ENCODE data around the gene CEP152.

CEP152 gene

DNA sequence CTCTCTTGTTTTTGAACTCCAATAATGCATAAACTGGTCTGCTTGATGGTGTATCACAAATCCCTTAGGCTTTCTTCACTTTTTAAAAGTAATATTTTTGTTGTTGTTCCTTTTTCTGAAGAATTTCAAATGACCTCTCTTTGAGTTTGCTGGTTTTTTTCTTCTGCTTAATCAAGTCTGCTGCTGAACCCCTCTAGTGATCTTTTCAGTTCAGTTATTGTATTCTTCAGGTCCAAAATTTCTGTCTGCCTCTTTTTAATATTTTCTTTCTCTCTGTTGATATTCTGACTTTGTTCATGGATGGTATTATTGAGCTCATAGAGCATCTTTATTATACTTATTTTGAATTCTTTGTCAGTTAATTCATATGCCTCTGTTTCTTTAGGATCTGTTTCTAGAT is 21.8 kb upstream of the CEP152 start:
- in situ Hi-C loops (cut with HindIII; ENCODE audit: low pct_unique_long_range_greater_than_20kb, low sequenced_read_pairs), result no loop called here
- no peak for DNase-seq (ENCODE audit: low read depth in 1 of 2, low spot score in 1 of 2)
- no peak for TF ChIP-seq JUND (IDR thresholded peaks at IDR 0.05; ENCODE audit: low read depth)

DNA sequence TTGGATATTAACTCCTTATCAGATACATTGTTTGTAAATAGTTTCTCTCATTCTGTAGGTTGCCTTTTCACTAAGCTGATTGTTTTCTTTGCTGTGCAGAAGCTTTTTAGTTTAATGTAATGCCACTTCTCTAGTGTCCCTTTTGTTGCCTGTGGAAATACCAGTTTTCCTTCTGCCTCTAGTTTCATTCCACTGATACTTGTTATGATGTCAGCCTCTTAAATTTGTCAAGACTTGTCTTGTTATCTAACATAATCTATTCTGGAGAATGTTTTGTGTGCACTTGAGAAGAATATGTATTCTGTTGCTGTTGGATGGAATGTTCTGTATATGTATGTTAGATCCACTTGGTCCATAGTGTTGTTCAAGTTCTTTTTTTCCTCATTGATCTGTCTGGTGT is 18.0 kb upstream of the CEP152 start:
- in situ Hi-C loops (cut with HindIII; ENCODE audit: low pct_unique_long_range_greater_than_20kb, low sequenced_read_pairs), result no loop called here
- TF ChIP-seq JUND (IDR thresholded peaks at IDR 0.05; ENCODE audit: low read depth), result no peak
- DNase-seq (ENCODE audit: low read depth in 1 of 2, low spot score in 1 of 2), result peak in 1 of 2 experiments; percentile 16

DNA sequence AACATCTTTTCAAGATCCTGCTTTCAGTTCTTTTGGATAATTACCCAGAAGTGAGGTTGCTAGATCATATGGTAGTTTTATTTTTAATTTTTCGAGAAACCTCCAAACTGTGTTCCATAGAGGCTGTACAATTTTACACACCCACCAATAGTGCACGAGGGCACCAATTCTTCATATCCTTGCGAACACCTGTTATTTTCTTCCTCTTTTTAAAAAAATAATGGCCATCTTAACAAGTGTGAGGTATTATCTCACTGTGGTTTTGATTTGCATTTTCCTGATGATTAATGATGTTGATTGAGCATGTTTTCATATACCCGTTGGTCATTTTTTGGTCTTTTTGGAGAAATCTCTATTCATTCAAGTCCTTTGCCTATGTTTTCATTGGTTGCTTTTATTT is 17.6 kb upstream of the CEP152 start:
- in situ Hi-C loops (cut with HindIII; ENCODE audit: low pct_unique_long_range_greater_than_20kb, low sequenced_read_pairs), result no loop called here
- no peak for TF ChIP-seq JUND (IDR thresholded peaks at IDR 0.05; ENCODE audit: low read depth)
- no peak for DNase-seq (ENCODE audit: low read depth in 1 of 2, low spot score in 1 of 2)

DNA sequence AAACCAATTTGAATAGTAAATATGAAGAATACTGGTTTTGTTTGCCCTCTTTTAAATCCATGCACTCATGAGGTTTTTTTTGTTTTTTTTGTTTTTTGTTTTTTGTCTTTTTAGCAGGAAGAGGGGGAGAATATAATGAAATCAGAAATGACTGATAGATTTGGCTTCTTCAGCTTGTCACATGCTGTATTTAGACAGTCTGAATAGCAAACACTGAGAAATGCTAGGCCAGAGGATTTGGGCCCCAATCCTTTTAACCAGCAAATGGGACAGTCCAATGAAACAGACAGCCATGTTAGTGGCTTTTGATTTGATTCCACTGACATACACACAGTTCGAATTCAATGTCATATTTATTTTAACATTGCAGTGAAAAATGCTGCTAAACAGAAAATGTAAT is 14.2 kb upstream of the CEP152 start:
- DNase-seq (ENCODE audit: low read depth in 1 of 2, low spot score in 1 of 2), result no peak
- no peak for TF ChIP-seq JUND (IDR thresholded peaks at IDR 0.05; ENCODE audit: low read depth)
- in situ Hi-C loops (cut with HindIII; ENCODE audit: low pct_unique_long_range_greater_than_20kb, low sequenced_read_pairs), result no loop called here

DNA sequence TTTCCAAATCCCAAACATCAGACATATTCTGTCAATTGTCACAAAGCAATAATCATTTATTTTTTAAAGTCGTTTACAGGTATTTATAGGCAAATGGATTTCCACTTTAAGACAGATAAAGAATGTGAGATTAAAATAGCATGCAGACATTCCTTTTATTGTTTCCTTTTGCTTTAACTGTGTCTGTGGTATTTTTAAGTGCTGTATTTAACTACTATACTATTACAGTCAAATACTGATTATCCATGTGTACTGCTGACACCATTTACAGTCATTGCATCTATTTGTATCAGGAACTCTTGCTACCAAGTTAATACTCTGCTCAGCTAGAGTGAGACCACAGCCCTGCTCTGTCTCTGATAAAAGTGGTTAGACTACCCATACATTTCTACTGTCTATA is 12.8 kb upstream of the CEP152 start:
- no peak for DNase-seq (ENCODE audit: low read depth in 1 of 2, low spot score in 1 of 2)
- TF ChIP-seq JUND (IDR thresholded peaks at IDR 0.05; ENCODE audit: low read depth), result no peak
- in situ Hi-C loops (cut with HindIII; ENCODE audit: low pct_unique_long_range_greater_than_20kb, low sequenced_read_pairs), result no loop called here

DNA sequence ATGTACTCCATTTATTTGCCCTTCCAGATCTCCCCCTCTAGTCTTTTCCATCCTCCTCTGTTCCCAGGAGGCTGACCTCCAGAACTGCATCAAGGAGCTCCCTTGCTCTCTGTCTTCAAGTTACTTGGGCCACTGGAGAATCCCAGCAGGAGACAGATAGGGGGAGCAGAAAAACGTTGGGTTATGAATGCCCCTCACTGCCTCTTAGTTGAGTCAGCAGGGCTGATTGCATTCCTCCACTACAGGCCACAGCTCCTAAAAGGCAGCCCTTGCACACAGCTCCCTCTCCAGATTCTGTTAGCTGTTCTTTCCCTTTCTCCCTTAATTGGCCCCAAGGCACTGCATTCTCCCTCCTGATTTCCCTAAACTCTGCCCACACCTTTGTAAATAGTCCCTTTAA is 12.4 kb upstream of the CEP152 start:
- DNase-seq (ENCODE audit: low read depth in 1 of 2, low spot score in 1 of 2), result no peak
- in situ Hi-C loops (cut with HindIII; ENCODE audit: low pct_unique_long_range_greater_than_20kb, low sequenced_read_pairs), result no loop called here
- TF ChIP-seq JUND (IDR thresholded peaks at IDR 0.05; ENCODE audit: low read depth), result no peak

DNA sequence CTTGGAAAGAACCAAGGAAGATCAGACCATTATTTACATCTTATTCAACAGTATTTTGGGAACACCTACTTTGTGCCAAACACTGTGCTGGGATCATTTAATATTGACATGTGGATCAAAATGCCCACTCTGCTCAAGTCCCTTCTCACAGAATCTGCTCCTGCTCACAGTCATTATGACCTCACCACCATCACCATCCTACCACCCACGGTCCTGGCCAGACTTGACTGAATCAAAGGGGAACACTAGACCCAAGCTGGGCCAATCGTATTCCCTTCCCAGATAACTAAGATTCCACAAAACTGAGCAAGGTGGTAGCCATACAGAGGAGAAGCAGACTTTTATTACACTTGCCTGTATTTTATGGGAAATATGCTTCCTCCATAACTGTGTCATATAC is 3.4 kb upstream of the CEP152 start:
- in situ Hi-C loops (cut with HindIII; ENCODE audit: low pct_unique_long_range_greater_than_20kb, low sequenced_read_pairs), result no loop called here
- DNase-seq (ENCODE audit: low read depth in 1 of 2, low spot score in 1 of 2), result no peak
- TF ChIP-seq JUND (IDR thresholded peaks at IDR 0.05; ENCODE audit: low read depth), result no peak

DNA sequence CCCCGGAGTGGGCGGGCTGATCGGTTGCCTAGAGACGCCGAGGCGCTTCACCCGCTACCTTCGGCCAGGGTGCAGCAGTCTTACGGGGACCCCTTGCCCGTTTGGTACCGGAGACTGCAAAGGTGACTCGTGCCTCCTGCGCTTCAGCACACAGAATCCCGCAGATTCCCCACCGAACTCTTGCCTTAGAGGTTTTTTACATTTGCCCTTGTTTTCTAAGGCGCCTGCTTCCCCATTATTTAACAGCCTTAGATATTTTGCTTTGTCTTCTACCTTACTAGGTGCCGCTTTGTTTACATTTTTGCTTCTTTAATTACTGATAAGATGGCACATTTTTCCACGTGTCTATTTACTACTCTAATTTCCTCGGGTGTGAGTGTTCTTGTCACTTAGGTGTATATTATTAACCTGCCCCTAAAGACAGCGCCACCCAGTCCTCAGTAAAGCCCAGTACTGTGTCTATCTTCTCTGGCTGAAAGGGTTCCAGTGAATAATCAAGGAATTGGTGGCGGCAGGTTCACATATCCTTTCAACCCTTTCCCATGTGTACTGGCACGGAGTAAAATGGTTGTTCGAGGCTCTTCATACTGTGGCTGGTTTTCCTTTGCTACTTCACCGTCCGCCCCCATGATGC is 573 bp upstream of the CEP152 start:
- no peak for TF ChIP-seq JUND (IDR thresholded peaks at IDR 0.05; ENCODE audit: low read depth)
- peak in 1 of 2 experiments; percentile 22 for DNase-seq (ENCODE audit: low read depth in 1 of 2, low spot score in 1 of 2)
- in situ Hi-C loops (cut with HindIII; ENCODE audit: low pct_unique_long_range_greater_than_20kb, low sequenced_read_pairs), result no loop called here

DNA sequence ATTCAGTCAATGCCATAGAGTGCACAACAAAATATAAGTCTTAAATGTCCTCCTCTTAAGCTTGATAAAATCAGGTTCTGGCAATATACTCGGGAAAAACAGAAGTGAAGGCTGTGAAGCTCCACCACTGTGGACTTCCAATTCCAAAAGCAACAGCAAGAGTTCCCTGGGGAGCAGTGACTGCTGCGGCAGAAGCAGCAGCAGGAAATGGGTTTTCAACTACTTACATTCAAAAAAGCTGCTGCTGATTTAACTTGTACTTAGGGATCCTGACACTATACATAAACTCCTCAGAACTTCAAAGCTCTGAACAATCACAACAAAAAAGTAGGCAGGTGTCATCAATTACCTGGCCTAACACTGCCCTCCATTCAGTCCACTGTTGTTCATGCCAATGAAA is 4.7 kb downstream of the CEP152 start:
- TF ChIP-seq JUND (IDR thresholded peaks at IDR 0.05; ENCODE audit: low read depth), result no peak
- no peak for DNase-seq (ENCODE audit: low read depth in 1 of 2, low spot score in 1 of 2)
- in situ Hi-C loops (cut with HindIII; ENCODE audit: low pct_unique_long_range_greater_than_20kb, low sequenced_read_pairs), result no loop called here

DNA sequence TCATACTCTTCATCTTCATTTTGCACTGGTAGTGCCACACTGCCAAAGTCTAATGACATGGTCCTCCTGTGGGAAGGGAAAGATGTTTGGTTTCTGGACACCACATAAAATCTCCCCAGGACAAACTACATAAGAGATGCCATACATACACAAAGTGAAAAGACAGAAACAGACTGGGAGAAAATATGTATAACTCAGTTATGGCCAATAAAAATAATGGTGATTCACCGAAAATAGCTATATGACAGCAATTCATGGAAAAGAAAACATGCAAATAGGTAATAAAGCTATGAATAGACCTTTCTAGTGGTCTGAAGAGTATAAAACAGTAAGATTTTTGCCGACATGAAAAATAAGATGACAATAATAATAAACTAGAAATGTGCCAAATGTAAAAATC is 5.3 kb downstream of the CEP152 start:
- TF ChIP-seq JUND (IDR thresholded peaks at IDR 0.05; ENCODE audit: low read depth), result no peak
- DNase-seq (ENCODE audit: low read depth in 1 of 2, low spot score in 1 of 2), result no peak
- in situ Hi-C loops (cut with HindIII; ENCODE audit: low pct_unique_long_range_greater_than_20kb, low sequenced_read_pairs), result no loop called here

DNA sequence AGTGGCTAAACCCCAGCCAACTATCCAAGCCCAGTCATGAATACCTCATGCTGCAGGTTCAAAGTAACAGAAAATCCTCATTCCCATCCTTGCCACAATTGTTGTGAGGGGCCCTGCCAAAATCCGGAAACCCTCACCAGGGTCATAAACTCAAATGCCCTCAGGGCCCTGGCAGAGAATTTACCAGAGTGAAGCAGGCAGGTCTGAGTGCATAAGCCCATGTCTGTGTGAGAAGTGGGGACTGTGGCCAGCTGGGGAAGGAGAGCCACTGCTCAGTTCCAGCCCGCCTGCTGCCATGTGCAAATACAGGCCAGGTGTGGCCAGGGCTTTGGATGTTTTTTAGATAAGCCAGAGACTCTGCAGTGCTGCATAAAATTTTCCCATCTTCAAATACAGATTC is 7.0 kb downstream of the CEP152 start:
- in situ Hi-C loops (cut with HindIII; ENCODE audit: low pct_unique_long_range_greater_than_20kb, low sequenced_read_pairs), result no loop called here
- DNase-seq (ENCODE audit: low read depth in 1 of 2, low spot score in 1 of 2), result no peak
- TF ChIP-seq JUND (IDR thresholded peaks at IDR 0.05; ENCODE audit: low read depth), result no peak

DNA sequence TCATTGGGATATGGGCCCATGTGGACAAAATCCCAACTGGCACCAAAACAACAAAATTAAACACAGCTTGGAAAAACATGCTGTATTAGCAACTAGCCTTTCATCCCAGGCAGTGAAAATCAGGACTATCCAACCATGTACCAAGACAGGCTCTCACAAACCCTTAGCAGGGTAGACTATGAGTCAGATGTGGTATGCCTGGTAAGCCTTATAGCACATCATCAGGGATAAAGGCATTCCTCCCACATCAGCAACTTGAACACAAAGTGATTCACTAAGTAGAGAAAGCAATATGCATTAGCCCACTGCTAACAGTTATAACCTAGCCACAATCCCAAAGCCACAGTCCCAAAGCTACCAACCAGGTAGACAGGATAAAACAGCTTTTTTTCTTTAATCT is 8.0 kb downstream of the CEP152 start:
- in situ Hi-C loops (cut with HindIII; ENCODE audit: low pct_unique_long_range_greater_than_20kb, low sequenced_read_pairs), result no loop called here
- TF ChIP-seq JUND (IDR thresholded peaks at IDR 0.05; ENCODE audit: low read depth), result no peak
- no peak for DNase-seq (ENCODE audit: low read depth in 1 of 2, low spot score in 1 of 2)

DNA sequence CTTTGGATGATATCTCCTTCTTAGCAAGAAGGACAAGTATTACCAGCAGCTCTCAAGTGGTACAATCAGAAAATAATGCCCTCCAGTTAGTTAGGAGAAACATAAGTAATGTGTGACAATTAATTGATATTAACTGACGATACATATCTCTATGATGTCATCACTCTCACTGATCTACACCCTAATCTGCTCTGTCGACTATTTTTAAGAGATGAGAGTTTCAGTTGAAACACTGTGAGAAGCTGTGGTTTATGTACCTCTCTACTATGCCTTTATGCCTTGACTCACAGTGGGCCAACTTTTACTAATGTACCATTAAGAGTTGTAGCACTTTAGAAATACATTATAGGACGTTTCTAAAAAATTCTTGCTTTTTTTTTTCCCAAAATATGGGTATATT is 8.6 kb downstream of the CEP152 start:
- in situ Hi-C loops (cut with HindIII; ENCODE audit: low pct_unique_long_range_greater_than_20kb, low sequenced_read_pairs), result no loop called here
- no peak for TF ChIP-seq JUND (IDR thresholded peaks at IDR 0.05; ENCODE audit: low read depth)
- DNase-seq (ENCODE audit: low read depth in 1 of 2, low spot score in 1 of 2), result no peak

DNA sequence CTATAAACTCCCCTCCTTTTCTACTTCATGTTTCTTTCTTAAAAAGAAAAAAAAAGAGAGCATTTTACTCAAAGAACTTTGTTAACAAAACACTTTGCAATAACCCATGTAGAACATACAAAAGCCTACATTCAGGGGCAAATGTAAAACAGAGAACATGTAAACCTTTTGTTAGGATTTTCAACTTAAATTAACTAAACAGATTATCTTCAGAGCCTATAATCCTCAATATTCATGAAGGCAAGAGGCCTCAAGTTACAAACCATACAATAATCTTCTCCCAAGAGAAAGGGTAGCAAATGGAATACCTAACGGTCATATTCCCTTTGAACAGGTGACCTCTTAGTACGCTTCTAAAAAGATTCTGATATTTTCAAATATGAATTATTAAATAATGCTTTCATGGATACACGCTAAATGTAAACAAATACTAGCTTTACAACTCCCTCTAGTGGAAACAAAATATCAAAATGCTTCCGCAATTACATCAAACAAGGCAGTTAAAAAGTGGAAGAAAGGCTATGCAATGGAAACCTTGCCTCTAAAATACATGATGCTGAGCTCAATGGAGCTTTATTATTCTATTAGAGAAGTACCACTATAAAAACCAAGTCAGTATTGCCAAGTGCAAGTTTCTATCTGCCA is 9.9 kb downstream of the CEP152 start:
- DNase-seq (ENCODE audit: low read depth in 1 of 2, low spot score in 1 of 2), result peak; percentile 10 to 51
- no peak for TF ChIP-seq JUND (IDR thresholded peaks at IDR 0.05; ENCODE audit: low read depth)
- in situ Hi-C loops (cut with HindIII; ENCODE audit: low pct_unique_long_range_greater_than_20kb, low sequenced_read_pairs), result no loop called here
